ENCODE results near the gene L3MBTL2.

Gene L3MBTL2

DNA sequence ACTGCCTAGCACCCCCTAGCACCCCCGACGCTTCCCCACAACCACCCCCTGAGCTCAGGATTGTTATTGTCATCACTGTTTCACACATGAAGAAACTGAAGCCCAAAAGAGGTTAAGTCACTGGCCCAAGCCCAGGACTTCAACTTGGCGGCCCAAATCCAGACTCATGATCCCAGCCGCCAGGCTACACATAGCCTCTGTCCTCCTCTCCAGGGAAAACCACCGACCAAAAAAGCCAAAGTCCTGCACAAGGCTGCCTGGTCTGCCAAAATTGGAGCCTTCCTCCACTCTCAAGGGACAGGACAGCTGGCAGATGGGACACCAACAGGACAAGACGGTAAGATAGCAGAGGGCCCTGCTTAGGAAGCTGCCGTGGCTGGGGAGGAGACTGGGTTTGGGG lies 10.8 kb downstream of the L3MBTL2 start:
- DNase-seq: no peak

DNA sequence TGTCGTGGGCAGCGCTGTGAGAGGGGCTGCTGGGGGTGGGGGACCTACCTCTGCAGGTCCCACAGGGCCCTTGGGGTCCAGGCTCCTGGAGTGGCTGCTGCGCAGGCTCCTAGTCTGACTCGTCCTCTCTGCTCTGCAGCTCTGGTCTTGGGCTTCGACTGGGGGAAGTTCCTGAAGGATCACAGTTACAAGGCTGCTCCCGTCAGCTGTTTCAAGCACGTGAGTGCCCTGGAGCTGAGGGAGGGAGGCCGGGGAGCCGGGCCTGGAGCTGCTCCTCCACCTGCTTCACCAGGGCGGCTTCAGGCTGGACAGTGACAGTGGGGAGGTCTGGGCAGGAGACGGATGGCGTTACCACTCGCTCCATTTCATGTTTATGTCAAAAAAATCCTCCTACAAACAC lies 11.9 kb downstream of the L3MBTL2 start:
- no peak for DNase-seq

DNA sequence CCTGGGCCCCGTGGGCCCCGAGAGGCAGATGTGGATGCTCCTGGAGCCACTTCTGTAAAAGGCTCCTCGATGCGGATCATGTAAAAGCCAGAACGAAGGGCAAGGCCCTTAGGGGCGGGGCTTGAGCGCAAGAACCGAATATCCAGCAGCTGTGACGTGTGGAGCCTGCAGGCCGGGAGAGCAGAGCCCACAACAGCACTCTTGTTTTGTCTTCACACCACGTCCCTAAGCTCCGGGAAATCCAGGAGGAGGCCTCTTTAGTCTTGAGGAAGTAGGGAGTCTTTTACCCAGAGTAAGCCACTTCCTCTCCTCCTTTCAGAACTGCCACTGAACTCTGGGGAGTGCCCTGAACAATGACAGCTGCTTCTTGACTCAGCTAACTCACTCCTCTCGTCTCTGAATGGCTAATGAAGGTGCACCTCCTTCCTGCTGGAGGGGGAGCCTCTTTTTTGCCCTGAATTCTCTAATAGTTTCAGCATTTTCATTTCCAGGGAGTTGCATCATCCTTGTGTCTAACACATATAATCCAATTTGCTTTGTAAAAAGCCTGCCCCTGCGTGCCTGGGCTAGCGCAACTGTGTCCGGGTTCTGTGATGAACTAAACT lies 12.5 kb downstream of the L3MBTL2 start:
- DNase-seq: no peak

DNA sequence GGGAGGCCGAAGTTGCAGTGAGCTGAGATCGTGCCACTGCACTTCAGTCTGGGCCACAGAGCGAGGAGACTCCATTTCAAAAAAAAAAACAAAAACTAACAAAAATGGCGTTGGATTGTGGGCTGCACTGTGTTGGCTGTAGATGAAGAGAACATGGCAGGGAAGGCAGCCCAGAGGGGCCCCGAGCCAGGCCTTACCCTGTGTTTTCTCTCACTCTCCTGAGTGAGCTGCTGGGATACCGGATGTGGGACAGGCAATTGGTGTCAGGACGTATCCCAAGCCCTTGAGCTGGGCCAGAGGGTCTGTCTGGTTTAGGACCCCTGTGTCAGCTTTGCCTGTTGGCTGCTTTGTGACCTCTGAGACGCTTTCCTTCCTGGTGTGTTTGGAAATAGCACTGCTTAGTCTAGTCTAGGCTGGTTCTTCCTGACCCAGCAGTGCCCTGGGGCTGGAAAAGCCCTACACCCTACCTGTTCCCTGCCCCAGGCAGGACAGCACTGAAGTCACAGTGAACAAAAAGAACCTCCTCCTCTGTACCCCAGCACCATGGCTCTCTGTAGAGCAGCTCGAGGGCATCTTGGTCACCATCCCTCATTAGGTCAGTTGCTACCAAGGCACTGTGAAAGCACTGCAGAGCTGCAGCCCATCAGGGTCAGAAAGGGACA lies 17.9 kb downstream of the L3MBTL2 start:
- DNase-seq: no peak

DNA sequence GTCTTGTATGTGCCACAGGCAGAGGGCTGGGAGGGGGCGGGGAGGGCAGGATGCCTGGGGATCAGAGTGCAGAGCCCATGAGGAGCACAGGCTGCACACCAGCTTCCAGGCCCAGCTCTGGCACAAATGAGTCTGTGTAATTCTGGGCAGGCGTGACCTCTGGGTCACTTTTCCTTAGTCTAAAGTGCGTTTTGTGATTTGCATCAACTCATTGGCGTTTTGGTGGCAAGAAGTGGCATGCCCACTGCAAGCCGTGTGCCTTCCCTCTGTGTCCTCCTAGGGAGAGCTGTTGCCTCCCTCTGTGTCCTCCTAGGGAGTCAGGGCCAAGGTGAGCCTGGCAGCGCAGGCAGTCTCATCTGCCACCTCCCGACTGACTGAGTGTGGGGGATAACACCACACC lies 18.4 kb downstream of the L3MBTL2 start:
- no peak for DNase-seq

DNA sequence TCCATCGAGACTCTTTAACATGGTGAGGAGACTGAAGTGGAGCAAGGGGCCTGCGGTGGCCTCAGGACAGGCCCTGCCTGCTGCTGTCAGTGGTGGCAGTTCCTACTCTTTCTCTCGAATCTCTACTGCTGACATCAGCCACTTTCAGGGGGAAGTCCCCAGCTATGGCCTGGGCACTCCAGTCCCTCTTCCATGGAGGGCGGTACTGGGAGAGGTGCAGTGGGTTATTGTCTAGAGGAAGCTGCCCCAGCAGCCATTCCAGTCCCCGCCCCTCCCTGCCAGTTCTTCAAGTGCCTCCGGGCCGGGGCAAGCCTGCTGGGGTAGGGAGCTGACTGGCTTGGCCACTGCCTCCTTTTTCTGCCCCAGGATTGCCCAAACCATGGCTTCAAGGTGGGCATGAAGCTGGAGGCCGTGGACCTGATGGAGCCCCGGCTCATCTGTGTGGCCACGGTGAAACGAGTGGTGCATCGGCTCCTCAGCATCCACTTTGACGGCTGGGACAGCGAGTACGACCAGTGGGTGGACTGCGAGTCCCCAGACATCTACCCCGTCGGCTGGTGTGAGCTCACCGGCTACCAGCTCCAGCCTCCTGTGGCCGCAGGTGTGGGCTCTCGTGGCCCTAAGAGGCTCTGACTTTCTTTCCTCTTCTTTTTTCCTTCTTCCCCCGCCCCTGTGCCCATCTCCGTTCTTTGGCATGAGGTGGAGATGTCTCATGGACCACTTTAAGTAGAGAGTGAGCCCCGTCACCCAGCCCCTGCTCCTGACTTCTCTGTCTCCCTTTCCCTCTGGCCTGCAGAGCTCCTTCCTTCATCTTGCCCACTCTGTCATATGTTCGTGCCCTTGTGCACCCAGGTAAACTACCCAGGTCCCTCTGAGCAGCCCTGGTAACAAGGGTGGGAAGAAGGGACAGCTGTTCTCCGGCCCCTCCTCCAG lies 21.9 kb downstream of the L3MBTL2 start:
- DNase-seq: no peak

DNA sequence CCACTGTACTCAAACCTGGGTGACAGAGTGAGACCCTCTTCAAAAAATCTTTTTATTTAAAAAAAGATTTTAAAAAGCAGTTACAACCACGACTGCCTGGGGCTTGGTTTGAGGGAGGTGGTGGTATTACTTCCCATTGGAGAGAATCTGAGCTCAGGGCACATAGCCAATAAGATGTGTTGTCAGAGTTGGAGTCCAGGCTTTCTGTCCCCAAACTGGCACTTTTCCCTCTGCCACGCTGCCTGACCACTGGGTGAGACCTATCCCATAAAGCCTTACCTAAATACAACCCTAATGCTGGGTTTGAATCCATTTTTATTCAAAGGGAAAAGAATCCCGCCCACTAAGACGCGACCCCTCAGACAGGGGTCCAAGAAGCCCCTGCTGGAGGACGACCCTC lies 24.1 kb downstream of the L3MBTL2 start:
- no peak for DNase-seq

DNA sequence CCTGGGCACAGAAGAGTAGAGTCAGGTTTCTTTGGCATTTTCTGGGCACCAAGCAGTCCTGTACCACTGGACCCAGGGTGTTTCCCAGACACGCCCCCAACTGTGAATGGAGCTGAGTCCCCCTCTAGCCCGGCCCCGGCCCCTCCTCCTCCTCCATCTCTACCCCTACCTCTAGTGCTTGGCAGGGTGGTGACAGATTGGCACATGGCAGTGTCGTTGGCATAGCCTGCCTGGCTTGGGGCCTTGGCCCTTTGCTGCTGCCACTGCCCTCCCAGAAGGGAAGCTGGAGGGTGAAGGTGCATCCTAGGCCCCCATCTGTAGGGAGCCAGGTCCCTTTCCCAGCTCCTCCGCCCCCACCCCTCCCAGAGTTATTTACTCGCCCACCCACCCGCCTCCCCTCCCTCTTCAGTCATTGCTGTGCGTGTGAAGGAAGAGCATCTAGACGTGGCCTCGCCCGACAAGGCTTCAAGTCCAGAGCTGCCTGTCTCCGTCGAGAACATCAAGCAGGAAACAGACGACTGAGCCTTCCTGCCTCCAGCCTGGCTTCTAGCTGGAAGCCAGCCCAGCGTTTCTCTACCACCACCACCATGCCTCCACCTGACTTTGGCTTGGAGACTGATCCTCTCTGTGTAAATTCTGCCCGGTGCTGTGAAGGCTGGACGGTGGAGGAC lies 24.8 kb downstream of the L3MBTL2 start:
- no peak for DNase-seq

DNA sequence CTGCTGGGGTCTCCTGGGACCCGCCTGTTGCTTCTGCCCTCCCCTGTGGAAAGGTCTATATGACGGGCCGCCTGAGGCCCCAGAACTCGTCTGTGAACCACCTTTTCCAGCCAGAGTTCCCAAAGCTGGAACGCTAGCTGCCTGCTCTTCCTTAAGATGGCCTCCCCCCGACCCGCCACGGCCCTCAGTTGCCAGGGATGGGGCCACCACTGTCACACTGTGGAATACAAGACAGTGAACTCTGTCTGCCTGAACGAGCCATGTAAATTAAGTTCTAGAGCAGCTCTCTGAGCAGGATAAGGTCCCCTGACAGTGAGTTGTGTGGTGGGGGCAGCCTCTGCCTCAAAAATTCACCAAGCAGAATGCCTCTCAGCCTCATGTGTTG lies 25.3 kb downstream of the L3MBTL2 start:
- no peak for DNase-seq

DNA sequence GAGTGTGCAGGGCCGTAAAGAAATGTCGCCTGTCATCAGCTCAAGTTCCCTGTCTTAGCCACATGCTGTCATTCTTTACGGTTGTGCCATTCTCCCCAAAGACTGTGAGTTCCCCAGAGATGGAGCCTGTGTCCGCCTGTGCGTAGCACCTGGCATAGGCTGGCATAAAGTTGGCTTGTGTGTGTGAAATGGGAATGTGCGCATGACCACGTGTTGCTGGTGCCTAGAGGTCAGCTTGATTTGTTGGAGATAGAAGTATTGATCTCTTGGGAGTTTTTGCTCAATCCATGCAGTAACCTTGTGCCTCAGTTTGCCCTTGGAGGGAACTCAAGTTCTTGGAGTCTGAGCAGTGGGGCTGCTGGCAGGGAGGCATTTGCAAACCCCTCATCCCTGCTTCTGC lies 26.3 kb downstream of the L3MBTL2 start:
- no peak for DNase-seq

DNA sequence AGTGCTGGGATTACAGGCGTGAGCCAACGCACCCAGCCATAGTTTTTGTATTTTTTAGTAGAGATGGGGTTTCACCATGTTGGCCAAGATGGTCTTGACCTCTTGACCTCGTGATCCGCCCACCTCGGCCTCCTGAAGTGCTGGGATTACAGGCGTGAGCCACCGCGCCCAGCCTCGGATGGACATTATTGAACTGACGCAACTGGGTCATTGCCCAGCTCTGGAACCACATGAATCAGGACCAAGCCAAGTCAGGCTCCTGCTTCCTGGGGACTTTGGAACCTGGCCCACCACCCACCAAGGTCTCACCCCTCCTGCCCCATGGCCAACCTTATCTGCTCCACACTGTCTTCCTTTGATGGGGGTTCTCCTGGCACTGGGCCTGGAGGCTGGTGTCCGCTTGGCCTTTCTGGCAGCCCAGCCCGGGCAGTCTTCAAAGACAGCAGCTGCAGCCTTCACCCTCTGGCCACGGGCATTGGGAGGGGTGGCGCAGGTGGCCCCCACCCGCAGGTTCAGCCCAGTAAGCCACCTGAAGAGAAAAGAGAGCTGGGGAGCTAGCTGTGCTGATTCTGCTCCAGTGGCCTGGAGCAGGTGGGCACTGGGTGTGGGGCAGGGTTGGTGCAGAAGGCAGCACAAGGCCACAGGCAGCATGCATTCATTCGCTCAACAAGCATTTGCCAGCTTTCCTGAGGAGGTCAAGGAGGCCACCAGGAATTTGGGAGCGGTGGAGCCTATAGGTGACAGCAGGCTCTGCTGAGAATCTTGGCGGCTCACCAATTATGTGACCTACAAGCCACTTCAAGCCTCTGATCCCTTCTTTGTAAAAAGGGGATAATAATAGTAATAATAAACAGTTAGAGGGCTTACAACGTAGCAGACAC lies 29.9 kb downstream of the L3MBTL2 start:
- DNase-seq: no peak

DNA sequence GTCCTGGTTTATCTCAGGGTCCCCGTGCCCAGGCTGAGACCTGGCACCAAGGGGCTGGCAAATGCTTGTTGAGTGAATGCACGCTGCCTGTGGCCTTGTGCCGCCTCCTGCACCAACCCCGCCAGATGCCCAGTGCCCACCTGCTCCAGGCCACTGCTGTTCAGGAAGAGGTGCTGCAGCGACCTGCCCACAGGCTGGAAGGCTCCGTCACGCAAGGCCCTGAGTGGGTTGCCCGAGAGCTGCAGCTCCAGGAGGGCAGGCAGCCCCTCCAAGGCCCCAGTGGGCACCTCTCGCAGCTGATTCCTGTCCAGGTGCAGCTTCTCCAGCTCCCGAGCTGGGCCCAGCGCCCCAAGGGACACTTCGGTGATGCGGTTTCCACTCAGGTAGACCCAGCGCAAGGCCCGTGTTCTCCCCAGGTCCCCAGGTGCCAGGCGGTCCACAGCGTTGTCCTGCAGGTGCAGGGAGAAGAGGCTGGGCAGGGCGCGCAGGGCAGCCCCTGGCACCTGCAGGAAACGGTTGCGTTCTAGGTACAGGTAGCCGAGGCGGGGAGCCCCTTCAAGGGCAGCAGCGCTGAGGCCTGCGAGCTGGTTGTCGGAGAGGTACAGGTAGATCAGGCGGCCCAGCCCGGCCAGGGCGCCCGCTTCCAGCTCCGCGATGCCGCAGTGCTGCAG lies 32.1 kb downstream of the L3MBTL2 start:
- DNase-seq: no peak

DNA sequence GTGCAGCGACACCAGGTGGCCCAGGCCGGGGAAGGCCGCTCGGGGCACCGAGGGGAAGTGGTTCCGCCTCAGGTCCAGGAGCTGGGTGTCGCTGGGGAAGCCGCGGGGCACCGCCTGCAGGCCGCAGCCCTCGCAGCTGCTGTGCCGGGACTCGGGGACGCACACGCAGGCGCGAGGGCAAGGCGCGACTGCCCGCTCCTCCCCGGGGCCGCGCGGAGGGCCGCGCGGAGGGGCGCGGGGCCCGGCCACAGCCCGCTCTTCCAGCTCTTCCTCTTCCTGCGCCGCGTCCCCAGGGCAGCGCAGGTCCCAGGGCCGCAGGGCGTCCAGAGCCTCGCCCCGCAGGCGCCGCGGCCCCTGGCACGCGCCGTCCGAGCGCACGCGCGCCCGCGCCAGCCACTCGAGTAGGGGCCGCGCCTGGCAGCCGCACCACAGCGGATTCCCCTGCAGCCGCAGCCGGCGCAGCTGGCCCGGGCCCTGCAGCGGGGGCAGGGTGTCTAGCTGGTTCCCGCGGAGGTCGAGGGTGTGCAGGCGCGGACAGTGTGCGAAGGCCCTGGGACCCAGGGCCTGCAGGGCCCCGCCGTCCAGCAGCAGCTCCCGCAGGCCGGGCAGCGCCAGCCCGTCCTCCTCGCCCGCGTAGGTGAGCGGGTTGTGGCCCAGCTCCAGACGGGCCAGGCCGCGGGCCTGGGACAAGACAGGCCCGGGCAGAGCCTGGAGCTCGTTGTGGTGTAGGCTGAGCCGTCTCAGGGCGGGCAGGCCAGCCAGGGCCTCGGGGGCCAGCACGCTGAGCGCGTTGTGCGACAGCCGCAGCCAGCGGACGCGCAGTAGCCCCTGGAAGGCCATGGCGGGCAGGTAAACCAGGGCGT lies 32.8 kb downstream of the L3MBTL2 start:
- DNase-seq: no peak

DNA sequence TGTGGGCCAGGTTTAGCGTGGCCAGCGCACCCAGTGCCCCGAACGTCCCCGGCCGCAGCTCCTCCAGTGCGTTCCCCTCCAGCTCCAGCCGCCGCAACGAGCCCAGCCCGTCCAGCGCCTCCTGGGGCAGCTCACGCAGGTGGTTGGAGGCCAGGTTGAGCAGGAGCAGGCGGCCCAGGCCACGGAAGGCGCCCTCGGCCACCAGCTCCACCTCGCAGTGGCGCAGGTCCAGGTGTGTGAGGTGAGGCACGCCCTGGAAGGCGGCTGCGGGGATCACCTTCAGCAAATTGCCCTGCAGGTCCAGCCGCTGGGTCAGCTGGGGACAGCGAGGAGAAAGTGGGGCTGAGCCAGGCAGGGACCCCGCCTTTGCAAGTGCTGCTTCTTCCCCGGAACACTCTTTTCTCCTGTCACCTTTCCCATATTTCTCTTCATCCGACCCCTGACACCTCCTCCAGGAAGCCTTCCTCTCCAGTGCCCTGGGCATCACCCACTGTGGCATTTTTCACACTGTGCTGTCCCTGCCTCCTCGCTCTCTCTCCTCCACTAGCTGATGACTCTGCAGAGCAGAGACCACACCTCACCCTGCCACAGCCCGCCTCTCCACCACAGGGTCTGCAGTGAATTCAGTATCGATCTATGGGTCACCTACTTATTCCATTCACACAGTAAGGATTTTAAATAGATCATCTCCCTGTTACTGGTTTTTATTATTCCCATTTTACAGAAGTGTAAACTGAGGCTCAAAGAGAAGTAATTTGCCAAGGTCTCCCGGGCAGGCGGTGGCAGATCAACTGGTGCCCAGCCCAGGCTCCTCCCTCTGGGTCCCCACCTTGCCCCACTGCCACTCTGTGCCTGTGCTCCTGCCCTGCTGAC lies 33.7 kb downstream of the L3MBTL2 start:
- DNase-seq: no peak

DNA sequence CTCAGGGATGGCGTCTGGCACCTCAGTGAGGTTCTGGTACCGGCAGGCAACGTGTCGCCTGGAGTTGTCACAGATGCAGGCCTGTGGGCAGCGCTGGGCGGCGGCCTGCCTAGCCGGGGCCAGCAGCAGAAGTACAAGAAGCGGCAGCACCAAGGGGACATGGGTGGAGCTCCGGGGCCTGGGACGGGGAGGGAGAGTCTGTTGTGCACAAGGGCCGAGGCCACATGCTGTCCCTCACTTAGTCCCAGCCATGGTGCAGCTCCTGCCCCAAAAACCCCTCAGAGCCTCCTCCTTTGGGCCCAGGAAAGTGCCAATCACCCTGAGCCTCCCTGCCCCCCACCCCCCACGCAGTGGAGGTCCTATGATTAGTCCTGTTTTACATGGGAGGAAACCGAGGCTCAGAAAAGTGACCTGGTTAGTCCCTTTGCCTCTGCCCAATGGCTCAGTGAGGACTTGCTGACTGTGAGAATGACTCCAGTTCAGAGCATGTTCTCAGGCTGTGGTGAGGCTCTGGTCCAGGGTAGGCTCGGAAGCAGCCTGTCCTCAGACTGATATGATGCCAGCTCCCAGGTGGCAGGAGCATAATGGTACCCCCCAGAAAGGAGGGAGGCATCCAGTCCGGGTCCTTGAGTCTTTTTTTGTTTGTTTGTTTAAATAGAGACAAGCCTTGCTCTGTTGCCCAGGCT lies 34.5 kb downstream of the L3MBTL2 start:
- DNase-seq: no peak

DNA sequence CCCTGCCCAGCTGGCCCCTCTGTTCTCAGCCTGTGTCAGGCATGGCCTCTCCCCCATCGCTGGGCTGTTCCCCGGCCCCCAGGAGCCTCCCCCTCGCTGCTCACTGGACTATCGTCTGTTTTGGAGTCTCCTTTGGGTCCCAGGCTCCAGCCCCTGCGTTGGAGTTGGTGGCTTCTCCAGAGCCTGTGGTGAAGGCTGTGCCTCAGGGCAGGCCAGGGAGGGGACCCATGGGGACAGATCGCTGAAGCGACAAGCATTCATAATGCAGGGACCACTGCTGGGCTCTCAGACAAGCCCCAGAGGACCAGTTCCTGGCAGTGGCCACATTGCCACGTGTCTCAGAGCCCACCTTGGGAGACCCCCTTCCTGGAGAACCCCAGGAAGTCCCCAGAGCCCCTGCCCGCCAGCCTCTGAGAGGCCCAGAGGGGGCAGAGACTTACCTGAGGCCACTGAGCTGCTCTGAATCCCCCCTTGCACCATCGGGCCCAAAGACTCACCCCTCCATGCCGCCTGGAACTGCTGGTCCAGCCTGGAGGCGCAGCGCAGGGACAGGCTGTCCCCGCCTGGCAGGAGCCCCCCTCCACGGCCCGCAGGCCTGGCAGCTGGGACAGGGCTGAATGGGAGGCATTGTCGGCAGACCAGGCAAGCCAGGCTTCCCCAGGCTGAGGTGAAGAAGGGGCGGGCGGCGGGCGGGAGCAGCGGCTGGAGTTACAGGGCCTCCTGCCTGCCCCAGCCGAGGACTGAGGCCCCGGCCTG lies 35.4 kb downstream of the L3MBTL2 start, which contains the start of gene CHADL:
TSS of gene CHADL (minus strand) at position 555 of the 756 bp plus-strand sequence. CDS start at position 505, 50 bp downstream.
- DNase-seq: no peak

DNA sequence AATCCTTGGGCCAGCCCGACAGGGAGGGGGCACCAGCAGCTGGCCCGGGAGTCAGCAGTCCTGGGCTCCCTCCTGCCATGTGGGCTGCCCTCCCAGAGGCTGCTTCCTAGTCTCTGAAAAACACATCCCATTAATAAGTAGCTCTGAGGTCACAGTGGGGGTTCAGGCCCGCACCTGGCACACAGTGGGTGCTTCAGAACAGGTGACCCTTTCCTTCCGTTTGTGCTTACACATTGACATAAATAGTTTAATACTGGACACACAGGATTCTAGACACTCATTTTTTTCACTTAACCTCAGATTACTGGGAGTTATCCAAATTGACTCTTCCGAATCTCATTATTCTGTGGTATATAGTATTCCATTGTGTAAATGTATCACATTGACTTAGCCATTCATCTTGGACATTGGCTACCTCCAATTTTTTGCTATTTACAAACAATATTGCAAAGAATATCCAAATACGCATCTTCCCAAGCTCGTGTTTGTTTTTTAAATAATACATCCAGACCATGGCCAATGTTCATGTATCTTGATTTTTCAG lies 36.1 kb downstream of the L3MBTL2 start:
- no peak for DNase-seq
